IMR-90 (cell line): ENCODE results near the gene MEIKIN. TPM values are rescaled to one million over a fixed set of nuclear protein-coding genes. Genes with fewer than 3 reads are reported as not detected.

Experiments
- ATAC-seq: fragments of 200-7000 bp; cut with Tn5 transposase; 2 replicates; pipeline ENCODE4 v1.9.1; 2020; ENCODE audit warnings: low read depth, mild to moderate bottlenecking, moderate library complexity
- BruUV-seq: library from RNA; stranded (reverse); fragments of 400-500 nt; replicated peaks from 2 replicates; lab custom pipeline; 2021; lab: Mats Ljungman, UMichigan
- CTCF ChIA-PET: fragments of 300-600 bp; formaldehyde crosslinking; extraction: SDS; loops from one replicate; lab custom pipeline; 2021; ENCODE audit warnings: antibody characterized with exemption; lab: Yijun Ruan, JAX
- POLR2A ChIA-PET: fragments of 300-600 bp; sonication (Branson Sonifier 250); formaldehyde crosslinking; loops from one replicate; lab custom pipeline; 2022; ENCODE audit warnings: antibody characterized with exemption; ENCODE audit not compliant: unreplicated experiment; lab: Charles Lee
- DNase-seq: peaks from one replicate; pipeline ENCODE4 v3.0.0; 2013
- H2AFZ ChIP-seq: replicated peaks from 2 replicates; pipeline ENCODE3; 2013; ENCODE audit warnings: low read length, mild to moderate bottlenecking; ENCODE audit not compliant: poor library complexity
- H2AK5ac ChIP-seq: 2 replicates; pipeline ENCODE4 v1.6.1; 2013; ENCODE audit warnings: low read depth, low read length, inconsistent platforms
- H2AK9ac ChIP-seq: replicated peaks from 2 replicates; pipeline ENCODE3; 2013; ENCODE audit warnings: mild to moderate bottlenecking, low read depth, low read length, moderate library complexity; ENCODE audit not compliant: poor library complexity
- H2BK120ac ChIP-seq: 2 replicates; pipeline ENCODE4 v1.6.1; 2013; ENCODE audit warnings: low read depth, low read length, inconsistent platforms
- H2BK15ac ChIP-seq: 3 replicates; pipeline ENCODE4 v1.6.1; 2013; ENCODE audit warnings: low read depth, low read length, inconsistent platforms
- H2BK20ac ChIP-seq: 2 replicates; pipeline ENCODE4 v1.6.1; 2013; ENCODE audit warnings: low read depth, mild to moderate bottlenecking, inconsistent platforms, low read length, moderate library complexity
- H2BK5ac ChIP-seq: 2 replicates; pipeline ENCODE4 v1.6.1; 2013; ENCODE audit warnings: mild to moderate bottlenecking, low read depth, low read length, inconsistent platforms; ENCODE audit not compliant: poor library complexity, severe bottlenecking
- H3K14ac ChIP-seq: replicated peaks from 2 replicates; pipeline ENCODE4 v1.6.1; 2013; ENCODE audit warnings: low read depth, low read length, inconsistent platforms
- H3K18ac ChIP-seq: 2 replicates; pipeline ENCODE4 v1.6.1; 2013; ENCODE audit warnings: low read depth, low read length, control low read depth
- H3K23ac ChIP-seq: 2 replicates; pipeline ENCODE4 v1.6.1; 2013; ENCODE audit warnings: low read depth, low read length, inconsistent platforms
- H3K27ac ChIP-seq: 2 replicates; pipeline ENCODE4 v1.5.1; 2013; ENCODE audit warnings: mild to moderate bottlenecking, control low read depth, low read length; ENCODE audit not compliant: insufficient read depth
- H3K27me3 ChIP-seq: 2 replicates; pipeline ENCODE4 v1.6.1; 2013; ENCODE audit warnings: low read length; ENCODE audit not compliant: control insufficient read depth, insufficient read depth
- H3K36me3 ChIP-seq: 2 replicates; pipeline ENCODE4 v1.6.1; 2013; ENCODE audit warnings: low read length, mixed read lengths; ENCODE audit not compliant: control insufficient read depth, insufficient read depth
- H3K4ac ChIP-seq: 2 replicates; pipeline ENCODE4 v1.6.1; 2013; ENCODE audit warnings: low read depth, low read length, inconsistent platforms
- H3K4me1 ChIP-seq: 2 replicates; pipeline ENCODE4 v1.6.1; 2013; ENCODE audit warnings: low read length, mixed read lengths; ENCODE audit not compliant: control insufficient read depth, insufficient read depth
- H3K4me2 ChIP-seq: 2 replicates; pipeline ENCODE4 v1.6.1; 2013; ENCODE audit warnings: low read depth, mild to moderate bottlenecking, control low read depth, low read length, moderate library complexity
- H3K4me3 ChIP-seq: 2 replicates; pipeline ENCODE4 v1.5.1; 2013; ENCODE audit warnings: low read depth, mild to moderate bottlenecking, control low read depth, low read length, moderate library complexity; ENCODE audit not compliant: insufficient read depth
- H3K56ac ChIP-seq: 2 replicates; pipeline ENCODE4 v1.6.1; 2013; ENCODE audit warnings: low read length, inconsistent platforms; ENCODE audit not compliant: insufficient read depth; ENCODE audit errors: extremely low read depth
- H3K79me1 ChIP-seq, 2 experiments: 2 replicates each; pipeline ENCODE4 v1.6.1; 2013; ENCODE audit warnings: low read length in 2 of 2, inconsistent platforms in 1 of 2, low read depth in 1 of 2
- H3K9ac ChIP-seq: 2 replicates; pipeline ENCODE4 v1.6.1; 2013; ENCODE audit warnings: low read depth, low read length, control low read depth
- H3K9me1 ChIP-seq: 2 replicates; pipeline ENCODE4 v1.6.1; 2013; ENCODE audit warnings: low read length, inconsistent platforms; ENCODE audit not compliant: insufficient read depth
- H3K9me3 ChIP-seq: 2 replicates; pipeline ENCODE4 v1.6.1; 2013; ENCODE audit warnings: low read length; ENCODE audit not compliant: control insufficient read depth, insufficient read depth
- H4K20me1 ChIP-seq: 2 replicates; pipeline ENCODE4 v1.6.1; 2013; ENCODE audit warnings: low read length, inconsistent platforms; ENCODE audit not compliant: insufficient read depth
- H4K5ac ChIP-seq: 2 replicates; pipeline ENCODE4 v1.6.1; 2013; ENCODE audit warnings: mild to moderate bottlenecking, low read depth, low read length, control low read depth
- H4K8ac ChIP-seq, 2 experiments: 2 replicates each; pipeline ENCODE4 v1.6.1; 2013; ENCODE audit warnings: low read depth in 2 of 2, low read length in 2 of 2, control low read depth in 1 of 2, inconsistent platforms in 1 of 2
- H4K91ac ChIP-seq: 2 replicates; pipeline ENCODE4 v1.6.1; 2013; ENCODE audit warnings: low read depth, low read length, inconsistent platforms; ENCODE audit not compliant: insufficient read depth
- BHLHE40 ChIP-seq: fragments of 150-350 bp; IDR thresholded peaks from 2 replicates; pipeline ENCODE4 v1.6.1; 2016; ENCODE audit warnings: mild to moderate bottlenecking, low read depth, low read length
- MAFK ChIP-seq: IDR thresholded peaks from 2 replicates; pipeline ENCODE4 v1.6.1; 2012; ENCODE audit warnings: low read depth, low read length, improper control_type of control experiment
- WGBS, 2 experiments: methylation state at CpG; one replicate each; pipeline versions ENCODE4 v1.1.5 to v1.1.7; 2013; ENCODE audit warnings: missing lambda C conversion rate in 2 of 2; ENCODE audit not compliant: insufficient read length in 1 of 2; ENCODE audit errors: extremely low coverage in 2 of 2; 5-methylcytosine and 5-hydroxymethylcytosine counted together
- dilution Hi-C: fragments of 300-500 bp; cut with HindIII; formaldehyde crosslinking; loops from one replicate; pipeline ENCODE4 v1.14.3; 2018; ENCODE audit warnings: low sequenced_read_pairs; ENCODE audit not compliant: unreplicated experiment
- in situ Hi-C: fragments of 300-500 bp; cut with MboI; formaldehyde crosslinking; loops from 3 replicates; pipeline ENCODE4 v1.14.3; 2019; ENCODE audit warnings: low sequenced_read_pairs, inconsistent platforms, mixed read lengths
- intact Hi-C: fragments of 100-400 bp; cut with micrococcal nuclease; formaldehyde crosslinking; loops from 2 replicates; pipeline ENCODE4 v1.10.0; 2022
- polyA plus RNA-seq, 3 experiments: library from polyadenylated mRNA; depleted of rRNA; stranded (reverse); fragments of >200 nt; gene quantifications; 2 replicates each; pipeline ENCODE4 v1.2.3, GENCODE V29; 2012; ENCODE audit warnings: low replicate concordance in 1 of 3
- total RNA-seq: library from RNA; depleted of rRNA; stranded (reverse); fragments of >200 nt; gene quantifications from 2 replicates; pipeline ENCODE4 v1.2.3, GENCODE V29; 2012
- TF ChIP-seq, protein P1 (sequence below): fragments of 150-350 bp; IDR thresholded peaks from 2 replicates; pipeline ENCODE4 v1.6.1; 2016; ENCODE audit warnings: low read depth, mild to moderate bottlenecking, low read length, moderate library complexity, borderline replicate concordance

MEIKIN gene
- total and polyA plus RNA-seq, 2 of the 4 experiments (the other 2 are of a cell fraction) = not detected

DNA sequence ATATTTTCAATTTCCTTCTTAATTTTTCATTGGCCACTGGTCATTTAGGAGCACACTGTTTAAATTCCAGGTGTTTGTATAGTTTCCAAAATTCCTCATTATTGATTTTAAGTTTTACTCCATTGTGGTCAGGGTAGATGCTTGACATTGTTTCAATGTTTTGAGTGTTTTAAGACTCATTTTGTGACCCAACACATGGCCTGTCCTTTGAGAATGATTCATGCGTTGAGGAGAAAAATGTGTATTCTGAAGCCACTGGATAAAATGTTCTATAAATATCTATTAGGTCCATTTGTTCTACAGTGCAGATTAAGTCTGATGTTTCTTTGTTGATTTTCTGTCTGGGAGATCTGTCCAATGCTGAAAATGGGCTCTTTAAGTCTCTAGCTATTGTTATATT, 124.2 kb downstream of the MEIKIN start:
- dilution Hi-C loops = no loop called here
- Histone ChIP-seq H3K4me2 (no peak overlapping the region), H3K27me3 (no peaks in the 10 kb centered on the region), H4K5ac (no peak overlapping the region), H3K9ac (no peak overlapping the region), H3K79me1 (no peaks in the 10 kb centered on the region), H4K91ac (no peak overlapping the region), H3K23ac (no peak overlapping the region), H2AFZ (no peak overlapping the region), H3K4me1 (no peaks in the 10 kb centered on the region), H2AK9ac (no peak overlapping the region), H3K56ac (no peak overlapping the region), H3K14ac (no peak overlapping the region), H4K20me1 (no peaks in the 10 kb centered on the region), H3K4ac (no peak overlapping the region), H3K36me3 (no peaks in the 10 kb centered on the region), H3K18ac (no peak overlapping the region), H3K27ac (no peak overlapping the region), H2BK15ac (no peak overlapping the region), H2BK5ac (no peak overlapping the region), H3K4me3 (no peak overlapping the region), H2BK20ac (no peak overlapping the region), H3K9me1 (no peaks in the 10 kb centered on the region), H4K8ac (no peak overlapping the region), H2BK120ac (no peak overlapping the region), H2AK5ac (no peak overlapping the region), H3K9me3 (0 out of 2 replicates have a peak, but pooled peaks cover 4% of the 10 kb centered on the region)
- ChIA-PET POLR2A (interaction anchor here (0.6 kb wide), 2 partner anchors 232 to 1938 kb away, joined by 6 read pairs; no protein-coding TSS in a partner anchor), CTCF (interaction anchor here (0.6 kb wide), 1 partner anchor 372 kb away, joined by 3 read pairs; no protein-coding TSS in a partner anchor)
- intact Hi-C loops = no loop called here
- in situ Hi-C loops = no loop called here
- ATAC-seq (no peak), DNase-seq (peak; percentile 19)
- no CpG with 5 or more reads among the region's 1 CpG for WGBS, 2 experiments
- BruUV-seq = no TSS peak
- TF ChIP-seq, protein P1, sequence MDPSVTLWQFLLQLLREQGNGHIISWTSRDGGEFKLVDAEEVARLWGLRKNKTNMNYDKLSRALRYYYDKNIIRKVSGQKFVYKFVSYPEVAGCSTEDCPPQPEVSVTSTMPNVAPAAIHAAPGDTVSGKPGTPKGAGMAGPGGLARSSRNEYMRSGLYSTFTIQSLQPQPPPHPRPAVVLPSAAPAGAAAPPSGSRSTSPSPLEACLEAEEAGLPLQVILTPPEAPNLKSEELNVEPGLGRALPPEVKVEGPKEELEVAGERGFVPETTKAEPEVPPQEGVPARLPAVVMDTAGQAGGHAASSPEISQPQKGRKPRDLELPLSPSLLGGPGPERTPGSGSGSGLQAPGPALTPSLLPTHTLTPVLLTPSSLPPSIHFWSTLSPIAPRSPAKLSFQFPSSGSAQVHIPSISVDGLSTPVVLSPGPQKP = no peak
- TF ChIP-seq MAFK = no peak
- TF ChIP-seq BHLHE40 = no peak
